ENCODE data around the gene ATF2.
"Not testable (repeated sequence)": the region's sequence is repeated elsewhere in the genome, so short reads cannot be mapped to it uniquely, and the experiment has no call there.

Gene ATF2

DNA sequence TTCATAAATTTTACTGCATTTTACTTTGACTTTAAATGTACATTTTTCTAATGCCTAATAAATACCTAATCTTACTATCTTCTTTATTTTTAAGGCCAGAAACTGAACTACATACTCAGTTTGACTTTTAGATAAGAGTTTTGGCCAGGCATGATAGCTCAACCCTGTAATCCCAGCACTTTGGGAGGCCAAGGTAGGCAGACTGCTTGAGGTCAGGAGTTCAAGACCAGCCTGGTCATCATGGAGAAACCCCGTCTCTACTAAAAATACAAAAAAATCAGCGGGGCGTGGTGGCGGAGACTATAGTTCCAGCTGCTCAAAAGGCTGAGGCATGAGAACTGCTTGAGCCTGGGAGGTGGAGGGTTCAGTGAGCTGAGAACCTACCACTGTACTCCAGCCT, 9.1 kb downstream of the ATF2 start:
- DNase-seq, result no peak

DNA sequence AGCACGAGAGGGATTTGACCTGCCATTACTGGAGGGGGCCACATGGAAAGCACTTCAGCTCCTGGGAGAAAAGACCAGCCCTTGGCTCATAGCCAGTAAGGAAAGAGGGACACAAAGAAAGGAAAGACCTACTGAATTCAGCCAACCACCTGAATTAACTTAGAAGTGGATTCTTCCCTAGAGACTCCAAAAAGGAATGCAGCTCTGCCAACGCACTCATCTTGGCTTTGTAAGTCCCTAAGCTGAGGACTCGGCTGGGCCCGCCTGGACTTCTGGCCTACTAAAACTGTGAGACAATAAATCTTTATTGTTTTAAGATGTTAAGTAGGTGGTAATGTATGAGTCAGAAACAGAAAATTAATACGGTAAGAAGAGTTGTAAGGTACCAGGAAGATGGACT, 11.5 kb downstream of the ATF2 start:
- DNase-seq, result peak; percentile 21

- peak; percentile 88 for DNase-seq
These were observed 13.3 kb downstream of the ATF2 start for GRCh38 chr2:175154661-175155082.

- DNase-seq, result no peak
These were observed 15.8 kb downstream of the ATF2 start for GRCh38 chr2:175152242-175152641.

- no peak for DNase-seq
These were observed 16.2 kb downstream of the ATF2 start for GRCh38 chr2:175151791-175152190.

GRCh38 chr2:175147186-175147585, 20.8 kb downstream of the ATF2 start:
- DNase-seq, result no peak

GRCh38 chr2:175143678-175144077, 24.3 kb downstream of the ATF2 start:
- DNase-seq, result no peak

- DNase-seq, result no peak
These were observed 24.8 kb downstream of the ATF2 start for GRCh38 chr2:175143191-175143590.

- DNase-seq, result no peak
These were observed 27.7 kb downstream of the ATF2 start for GRCh38 chr2:175140332-175140731.

DNA sequence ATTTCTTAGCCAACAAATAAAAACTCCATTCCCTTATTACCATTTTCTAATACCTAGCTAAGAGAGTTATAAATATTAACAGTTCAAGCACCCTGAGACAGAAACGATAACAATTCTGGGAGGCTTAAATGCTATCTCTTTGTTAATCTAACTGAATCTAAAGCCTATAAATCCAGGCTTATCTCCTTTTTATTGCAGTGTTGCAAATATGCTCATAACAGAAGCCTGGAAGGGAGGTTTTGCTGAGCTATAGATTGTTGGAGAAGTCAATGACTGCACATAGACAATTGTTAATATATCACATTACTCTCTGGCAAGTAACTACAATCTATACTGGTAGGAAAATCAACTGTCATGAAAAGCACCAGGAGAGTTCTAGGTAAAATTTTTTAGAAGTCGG, 30.2 kb downstream of the ATF2 start:
- DNase-seq, result no peak

DNA sequence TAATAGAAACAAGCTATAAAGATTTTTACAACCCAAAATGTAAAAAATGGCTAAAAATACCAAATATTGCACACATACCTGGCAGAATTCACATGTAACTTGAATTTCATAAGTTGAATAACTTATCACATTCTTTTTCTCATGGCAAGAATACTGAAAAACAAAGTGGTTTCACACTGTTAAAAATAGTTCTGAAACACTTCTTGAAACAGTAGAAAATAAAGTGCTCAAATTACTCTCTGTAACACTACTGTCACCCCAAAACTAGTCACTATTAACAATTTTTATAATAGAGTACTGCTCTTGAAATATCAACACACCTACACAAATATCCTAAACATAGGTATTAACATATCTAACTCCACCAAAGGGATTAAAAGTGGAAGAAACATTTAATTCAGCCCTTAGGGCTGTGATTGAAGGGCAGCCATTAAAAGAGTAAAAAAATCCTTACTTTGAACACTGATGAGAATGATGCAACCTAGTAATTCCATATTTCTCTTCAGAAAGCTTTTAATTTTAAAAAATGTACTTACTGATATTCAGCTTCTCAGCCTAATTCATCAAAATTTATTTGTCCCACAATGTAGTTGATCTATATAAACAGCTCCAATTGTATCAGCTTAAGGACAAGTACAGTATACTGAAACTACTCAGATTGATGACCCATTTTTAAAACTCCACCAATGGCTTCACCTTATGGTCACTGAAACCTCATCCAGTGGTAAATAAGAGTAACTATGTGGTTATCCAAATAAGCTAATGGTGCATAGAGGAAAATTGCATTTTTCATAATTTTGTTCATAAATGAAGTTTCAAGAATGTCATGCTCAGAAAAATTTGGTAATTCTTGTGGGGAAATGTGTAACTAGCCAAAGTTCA, 31.4 kb downstream of the ATF2 start:
- DNase-seq, result no peak

- DNase-seq, result no peak
These were observed 32.1 kb downstream of the ATF2 start for GRCh38 chr2:175135862-175136261.

GRCh38 chr2:175135177-175135576, 32.8 kb downstream of the ATF2 start:
- no peak for DNase-seq

DNA sequence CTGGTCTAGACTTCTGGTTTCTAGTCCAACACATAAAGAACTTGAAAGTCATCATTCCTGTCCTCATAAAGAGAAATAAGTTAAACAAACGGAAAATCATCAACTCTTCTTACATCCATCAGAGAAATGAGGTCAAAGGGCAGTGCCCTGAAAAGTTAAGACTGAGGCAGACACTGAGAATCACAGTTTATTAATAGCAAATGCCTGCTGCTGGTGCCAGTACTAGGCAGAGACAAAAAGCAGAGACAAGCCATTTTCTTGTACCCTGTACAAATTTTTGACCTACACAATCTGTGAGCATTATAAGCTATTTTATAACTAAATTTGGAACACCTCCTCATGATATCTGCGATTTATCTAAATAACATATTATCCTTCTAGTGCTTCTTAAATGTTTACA, 36.8 kb downstream of the ATF2 start:
- DNase-seq, result no peak

- no peak for DNase-seq
These were observed 41.3 kb downstream of the ATF2 start for GRCh38 chr2:175126661-175127060.

- DNase-seq, result no peak
These were observed 44.7 kb downstream of the ATF2 start for GRCh38 chr2:175123254-175123653.

- DNase-seq, result peak; percentile 50
These were observed 56.8 kb downstream of the ATF2 start for GRCh38 chr2:175111200-175111657.

DNA sequence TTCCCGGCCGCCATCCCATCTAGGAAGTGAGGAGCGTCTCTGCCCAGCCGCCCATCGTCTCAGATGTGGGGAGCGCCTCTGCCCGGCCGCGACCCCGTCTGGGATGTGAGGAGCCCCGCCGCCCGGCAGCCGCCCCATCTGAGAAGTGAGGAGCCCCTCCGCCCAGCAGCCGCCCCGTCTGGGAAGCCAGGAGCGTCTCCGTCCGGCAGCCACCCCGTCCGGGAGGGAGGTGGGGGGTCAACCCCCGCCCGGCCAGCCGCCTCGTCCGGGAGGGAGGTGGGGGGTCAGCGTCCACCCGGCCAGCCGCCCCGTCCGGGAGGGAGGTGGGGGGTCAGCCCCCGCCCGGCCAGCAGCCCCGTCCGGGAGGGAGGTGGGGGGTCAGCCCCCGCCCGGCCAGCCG, 59.9 kb downstream of the ATF2 start:
- DNase-seq, result not testable (repeated sequence)

GRCh38 chr2:175107146-175107545, 60.9 kb downstream of the ATF2 start:
- DNase-seq, result peak; percentile 63

GRCh38 chr2:175103191-175103590, 64.8 kb downstream of the ATF2 start:
- no peak for DNase-seq

GRCh38 chr2:175101514-175101913, 66.5 kb downstream of the ATF2 start:
- no peak for DNase-seq

GRCh38 chr2:175097297-175097696, 70.7 kb downstream of the ATF2 start:
- DNase-seq, result peak; percentile 34

DNA sequence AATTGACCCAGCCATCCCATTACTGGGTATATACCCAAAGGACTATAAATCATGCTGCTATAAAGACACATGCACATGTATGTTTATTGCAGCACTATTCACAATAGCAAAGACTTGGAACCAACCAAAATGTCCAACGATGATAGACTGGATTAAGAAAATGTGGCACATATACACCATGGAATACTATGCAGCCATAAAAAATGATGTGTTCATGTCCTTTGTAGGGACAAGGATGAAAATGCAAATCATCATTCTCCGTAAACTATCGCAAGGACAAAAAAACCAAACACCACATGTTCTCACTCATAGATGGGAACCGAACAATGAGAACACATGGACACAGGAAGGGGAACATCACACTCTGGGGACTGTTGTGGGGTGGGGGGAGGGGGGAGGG, 83.9 kb downstream of the ATF2 start:
- not testable (repeated sequence) for DNase-seq

DNA sequence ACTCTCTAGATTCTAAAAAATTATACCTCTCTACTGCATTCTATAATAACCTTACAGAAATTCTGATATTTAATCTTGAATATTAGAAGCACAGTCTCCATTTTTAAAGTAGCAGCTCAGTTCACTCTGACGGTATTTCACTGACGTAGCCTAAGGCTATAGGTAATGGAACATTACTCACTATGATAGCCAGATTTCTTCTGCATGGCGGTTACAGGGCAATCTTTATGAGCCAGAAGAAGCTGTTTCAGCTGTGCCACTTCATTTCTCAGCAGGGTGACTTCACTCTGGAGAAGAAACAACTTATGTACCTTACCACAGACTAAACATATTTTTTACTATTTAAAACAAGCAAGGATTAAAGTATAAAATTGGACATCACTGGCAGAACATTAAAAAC, 87.5 kb downstream of the ATF2 start:
- DNase-seq, result no peak

DNA sequence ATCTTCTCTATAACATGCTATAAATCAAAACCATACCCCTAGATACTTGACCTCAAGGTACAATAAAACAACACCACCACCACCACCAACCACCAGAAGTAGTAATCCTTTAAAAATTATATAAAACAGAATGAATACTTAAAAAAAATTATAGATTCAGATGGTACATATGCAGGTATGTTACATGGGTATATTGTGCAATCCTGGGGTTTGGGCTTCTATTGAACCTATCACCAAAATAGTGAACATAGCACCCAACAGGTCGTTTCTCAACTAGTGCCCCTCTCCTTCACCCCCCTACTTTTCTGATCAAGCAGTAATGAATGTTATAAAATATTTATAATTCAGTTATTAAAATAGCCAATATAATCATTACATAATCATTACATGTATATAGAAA, 91.7 kb downstream of the ATF2 start:
- DNase-seq, result no peak
